ENCODE measurements around the gene PDSS2.

PDSS2 gene

GRCh38 chr6:107416145-107416544 is 43.2 kb downstream of the PDSS2 start:
- H3K27me3 ChIP-seq (ENCODE audit: low read length) = no peaks in the 10 kb centered on the region
- H4K20me1 ChIP-seq (ENCODE audit: low read depth, low read length) = no peaks in the 10 kb centered on the region
- no peak for TF ChIP-seq EZH2phosphoT487 (conservative IDR thresholded peaks at IDR 0.05; ENCODE audit: low read length)
- TF ChIP-seq, protein P1, sequence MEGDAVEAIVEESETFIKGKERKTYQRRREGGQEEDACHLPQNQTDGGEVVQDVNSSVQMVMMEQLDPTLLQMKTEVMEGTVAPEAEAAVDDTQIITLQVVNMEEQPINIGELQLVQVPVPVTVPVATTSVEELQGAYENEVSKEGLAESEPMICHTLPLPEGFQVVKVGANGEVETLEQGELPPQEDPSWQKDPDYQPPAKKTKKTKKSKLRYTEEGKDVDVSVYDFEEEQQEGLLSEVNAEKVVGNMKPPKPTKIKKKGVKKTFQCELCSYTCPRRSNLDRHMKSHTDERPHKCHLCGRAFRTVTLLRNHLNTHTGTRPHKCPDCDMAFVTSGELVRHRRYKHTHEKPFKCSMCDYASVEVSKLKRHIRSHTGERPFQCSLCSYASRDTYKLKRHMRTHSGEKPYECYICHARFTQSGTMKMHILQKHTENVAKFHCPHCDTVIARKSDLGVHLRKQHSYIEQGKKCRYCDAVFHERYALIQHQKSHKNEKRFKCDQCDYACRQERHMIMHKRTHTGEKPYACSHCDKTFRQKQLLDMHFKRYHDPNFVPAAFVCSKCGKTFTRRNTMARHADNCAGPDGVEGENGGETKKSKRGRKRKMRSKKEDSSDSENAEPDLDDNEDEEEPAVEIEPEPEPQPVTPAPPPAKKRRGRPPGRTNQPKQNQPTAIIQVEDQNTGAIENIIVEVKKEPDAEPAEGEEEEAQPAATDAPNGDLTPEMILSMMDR (IDR thresholded peaks at IDR 0.05; ENCODE audit: insufficient read depth, low read length, poor library complexity, severe bottlenecking) = no peak
- H3F3A ChIP-seq (ENCODE audit: insufficient read depth) = no peaks in the 10 kb centered on the region
- no peak overlapping the region for H2AFZ ChIP-seq (ENCODE audit: low read depth, low read length, severe bottlenecking)
- H3K27ac ChIP-seq (ENCODE audit: low read depth, low read length) = no peak overlapping the region
- H3K9ac ChIP-seq (ENCODE audit: low read length) = no peak overlapping the region
- H3K4me3 ChIP-seq (ENCODE audit: insufficient read depth, low read length, poor library complexity, severe bottlenecking) = no peak overlapping the region
- H3K9me3 ChIP-seq (ENCODE audit: insufficient read depth, low read length) = no peaks in the 10 kb centered on the region
- H3K79me2 ChIP-seq (ENCODE audit: insufficient read depth, low read length) = no peaks in the 10 kb centered on the region; the same call in 1 of the 2 replicates
- H3K4me2 ChIP-seq (ENCODE audit: low read depth, low read length, poor library complexity, severe bottlenecking) = no peak overlapping the region
- no peaks in the 10 kb centered on the region for H3K9me2 ChIP-seq (replicated peaks; ENCODE audit: insufficient read depth, low read length)
- H3K36me3 ChIP-seq (ENCODE audit: low read length) = no peaks in the 10 kb centered on the region

- Histone ChIP-seq H3K9me3 (ENCODE audit: insufficient read depth, low read length) (no peaks in the 10 kb centered on the region), H3K4me2 (ENCODE audit: low read depth, low read length, poor library complexity, severe bottlenecking) (no peak overlapping the region), H3K79me2 (ENCODE audit: insufficient read depth, low read length) (no peaks in the 10 kb centered on the region; the same call in 1 of the 2 replicates), H3K27ac (ENCODE audit: low read depth, low read length) (no peak overlapping the region), H3K27me3 (ENCODE audit: low read length) (no peaks in the 10 kb centered on the region), H2AFZ (ENCODE audit: low read depth, low read length, severe bottlenecking) (no peak overlapping the region), H4K20me1 (ENCODE audit: low read depth, low read length) (no peaks in the 10 kb centered on the region), H3K9me2 (replicated peaks; ENCODE audit: insufficient read depth, low read length) (no peaks in the 10 kb centered on the region), H3K9ac (ENCODE audit: low read length) (no peak overlapping the region), H3K36me3 (ENCODE audit: low read length) (no peaks in the 10 kb centered on the region), H3K4me3 (ENCODE audit: insufficient read depth, low read length, poor library complexity, severe bottlenecking) (no peak overlapping the region), H3F3A (ENCODE audit: insufficient read depth) (no peaks in the 10 kb centered on the region)
- TF ChIP-seq, protein P1 (IDR thresholded peaks at IDR 0.05; ENCODE audit: insufficient read depth, low read length, poor library complexity, severe bottlenecking) = no peak
- no peak for TF ChIP-seq EZH2phosphoT487 (conservative IDR thresholded peaks at IDR 0.05; ENCODE audit: low read length)
Measured at GRCh38 chr6:107413966-107414645, 45.3 kb downstream of the PDSS2 start.

GRCh38 chr6:107411161-107411560 is 48.2 kb downstream of the PDSS2 start:
- Histone ChIP-seq H3K4me2 (ENCODE audit: low read depth, low read length, poor library complexity, severe bottlenecking) (no peak overlapping the region), H3K9ac (ENCODE audit: low read length) (no peak overlapping the region), H3K4me3 (ENCODE audit: insufficient read depth, low read length, poor library complexity, severe bottlenecking) (no peak overlapping the region), H3K27me3 (ENCODE audit: low read length) (no peaks in the 10 kb centered on the region), H3K9me3 (ENCODE audit: insufficient read depth, low read length) (no peaks in the 10 kb centered on the region), H3K9me2 (replicated peaks; ENCODE audit: insufficient read depth, low read length) (no peaks in the 10 kb centered on the region), H2AFZ (ENCODE audit: low read depth, low read length, severe bottlenecking) (no peak overlapping the region), H4K20me1 (ENCODE audit: low read depth, low read length) (no peaks in the 10 kb centered on the region), H3K36me3 (ENCODE audit: low read length) (no peaks in the 10 kb centered on the region), H3K79me2 (ENCODE audit: insufficient read depth, low read length) (no peaks in the 10 kb centered on the region; the same call in 1 of the 2 replicates), H3F3A (ENCODE audit: insufficient read depth) (no peaks in the 10 kb centered on the region; the same call in 1 of the 2 replicates), H3K27ac (ENCODE audit: low read depth, low read length) (no peak overlapping the region)
- TF ChIP-seq, protein P1 (IDR thresholded peaks at IDR 0.05; ENCODE audit: insufficient read depth, low read length, poor library complexity, severe bottlenecking) = no peak
- no peak for TF ChIP-seq EZH2phosphoT487 (conservative IDR thresholded peaks at IDR 0.05; ENCODE audit: low read length)

Measured in SU-DHL-6 (cell line).